HG03066 (cell line): ENCODE measurements around the gene EXOC2.
"Not testable (repeated sequence)": the region's sequence is repeated elsewhere in the genome, so short reads cannot be mapped to it uniquely, and the experiment has no call there.

Source experiments
- ATAC-seq: cut with Tn5 transposase; IDR thresholded peaks from one replicate; pipeline ENCODE4 v1.9.1; 2021; ENCODE audit warnings: low read depth; ENCODE audit not compliant: unreplicated experiment

The EXOC2 gene

DNA sequence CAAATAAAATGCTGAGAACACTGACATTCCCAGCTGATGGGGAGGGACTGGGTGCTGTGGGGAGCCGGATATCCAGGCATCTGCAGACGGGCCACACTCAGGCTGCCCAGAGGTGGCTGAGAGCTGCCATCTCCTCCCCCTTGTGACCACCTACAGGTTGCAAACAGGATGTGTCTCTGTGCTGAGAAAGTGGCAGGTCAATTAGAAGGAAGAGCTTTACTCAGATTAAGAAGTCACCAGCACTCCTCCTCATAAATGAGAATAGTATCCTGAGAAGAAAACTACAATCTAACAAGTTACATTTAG lies 99.1 kb downstream of the EXOC2 start:
- ATAC-seq: no peak

DNA sequence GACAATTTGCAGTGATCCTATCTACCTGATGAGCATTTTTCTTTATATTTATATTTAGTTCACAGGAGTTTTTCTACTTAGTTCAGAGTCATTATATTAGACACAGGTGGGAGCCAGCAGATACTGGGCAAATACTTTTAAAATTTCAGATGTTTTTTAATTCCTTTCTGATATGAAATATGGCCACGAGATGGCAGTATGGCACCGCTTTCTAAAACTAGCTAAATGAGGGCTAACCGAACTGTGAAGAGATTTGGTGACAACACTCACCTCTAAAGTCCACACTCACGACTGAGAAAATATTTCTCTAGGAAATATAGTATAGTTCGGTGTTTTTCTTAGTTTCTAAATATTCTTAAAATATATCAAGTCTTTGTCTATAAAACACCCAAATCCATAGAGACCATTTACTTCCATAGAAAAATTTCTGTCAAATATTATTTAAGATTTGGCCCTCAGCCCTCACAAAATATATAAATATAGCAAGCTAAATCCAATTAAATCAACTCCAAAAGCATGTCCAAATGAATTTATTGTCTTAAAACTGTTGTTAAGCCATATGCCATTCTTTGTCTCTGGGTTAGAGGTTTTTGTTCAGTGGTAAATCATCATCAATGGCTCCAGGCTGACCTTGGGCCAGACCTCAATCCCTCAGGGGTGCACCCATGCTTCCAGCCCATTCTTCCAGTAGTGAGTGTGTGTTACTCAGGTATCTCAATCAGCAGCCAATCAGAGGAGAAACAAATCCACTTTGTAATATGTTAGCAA lies 99.6 kb downstream of the EXOC2 start:
- ATAC-seq: no peak

DNA sequence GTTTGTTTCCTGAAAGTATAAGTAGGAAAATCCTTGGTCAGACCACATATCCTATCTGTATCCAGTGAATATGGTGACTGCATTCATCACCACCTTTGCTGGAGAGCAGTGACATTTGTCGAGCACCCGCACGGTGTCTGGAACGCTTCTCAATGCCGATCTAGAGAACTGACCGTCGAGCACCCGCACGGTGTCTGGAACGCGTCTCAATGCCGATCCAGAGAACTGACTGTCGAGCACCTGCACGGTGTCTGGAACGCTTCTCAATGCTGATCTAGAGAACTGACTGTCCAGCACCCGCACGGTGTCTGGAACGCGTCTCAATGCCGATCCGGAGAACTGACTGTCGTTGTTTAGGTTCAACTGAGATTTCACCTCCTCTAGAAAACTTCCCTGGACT lies 103.8 kb downstream of the EXOC2 start:
- ATAC-seq: no peak

DNA sequence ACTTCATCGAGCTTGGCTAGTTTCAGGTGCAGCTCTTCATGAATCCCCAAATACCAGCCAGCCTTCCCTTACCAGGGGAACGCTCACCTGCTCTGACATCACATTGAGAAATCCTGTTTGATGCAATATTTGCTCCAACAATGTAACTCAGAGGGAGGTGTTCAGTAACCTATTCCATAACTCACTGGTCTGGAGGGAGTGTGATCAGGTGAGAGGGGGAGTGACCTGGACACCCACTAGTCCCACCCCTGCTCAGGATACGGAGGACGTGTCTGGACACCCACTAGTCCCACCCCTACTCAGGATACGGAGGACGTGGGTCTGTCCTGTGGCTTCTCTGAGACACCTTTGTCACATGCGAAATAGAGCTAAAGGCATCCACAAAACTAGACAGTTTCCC lies 106.4 kb downstream of the EXOC2 start:
- ATAC-seq: no peak

DNA sequence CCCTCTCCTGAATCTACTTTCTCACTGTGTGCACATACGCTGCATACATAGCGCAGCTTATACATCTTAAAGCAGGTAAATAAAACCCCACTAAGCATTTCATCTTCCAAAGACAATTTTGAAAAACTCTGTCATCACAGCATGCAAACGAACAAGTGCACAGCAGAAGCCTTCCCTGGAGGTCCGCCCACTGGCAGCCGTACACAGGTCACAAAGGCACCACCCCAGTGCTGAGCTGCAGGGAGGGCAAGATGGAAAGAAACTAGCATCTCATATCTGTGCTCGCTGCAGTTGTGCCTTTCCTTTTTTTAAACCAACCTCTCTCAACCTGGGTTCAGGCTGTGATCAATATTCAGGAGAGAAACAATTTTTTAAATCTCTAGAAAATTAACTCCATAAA lies 109.3 kb downstream of the EXOC2 start:
- ATAC-seq: no peak

DNA sequence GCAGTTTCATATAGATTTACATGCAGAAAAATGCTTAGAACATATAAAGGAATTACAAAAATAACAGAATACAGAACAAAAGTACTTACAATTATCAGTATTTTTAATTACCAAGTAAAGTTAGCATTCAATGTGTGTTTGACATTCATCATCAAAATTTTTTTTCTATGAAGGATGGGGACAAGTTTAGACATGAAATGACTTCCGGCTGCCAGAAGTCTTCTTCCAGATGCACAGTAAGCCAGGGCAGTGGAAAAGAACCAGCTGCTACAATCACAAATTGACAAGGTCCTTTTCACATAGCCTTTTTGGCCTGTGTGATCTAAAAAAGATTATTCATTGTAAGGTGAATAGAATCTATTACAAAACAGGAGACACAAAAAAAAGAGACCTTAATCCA lies 109.8 kb downstream of the EXOC2 start:
- ATAC-seq: no peak

DNA sequence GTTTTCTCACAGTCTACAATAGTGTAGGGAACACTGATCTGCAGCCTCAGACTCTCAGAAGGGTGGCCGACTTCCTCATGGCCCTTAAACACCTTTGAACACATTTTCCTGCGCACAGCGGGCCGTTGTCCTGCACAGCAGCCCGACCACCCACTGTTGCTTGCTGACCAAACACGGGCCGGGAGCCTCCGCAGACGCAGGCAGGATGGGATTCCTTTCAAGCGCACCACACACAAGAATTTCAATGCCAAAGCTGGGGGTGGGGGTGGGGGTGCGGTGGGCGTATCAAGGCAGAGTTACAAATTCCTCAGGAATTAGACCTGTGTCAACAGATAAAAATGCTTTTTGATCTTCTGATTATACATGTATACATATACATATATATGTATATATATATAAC lies 110.6 kb downstream of the EXOC2 start:
- ATAC-seq: no peak

DNA sequence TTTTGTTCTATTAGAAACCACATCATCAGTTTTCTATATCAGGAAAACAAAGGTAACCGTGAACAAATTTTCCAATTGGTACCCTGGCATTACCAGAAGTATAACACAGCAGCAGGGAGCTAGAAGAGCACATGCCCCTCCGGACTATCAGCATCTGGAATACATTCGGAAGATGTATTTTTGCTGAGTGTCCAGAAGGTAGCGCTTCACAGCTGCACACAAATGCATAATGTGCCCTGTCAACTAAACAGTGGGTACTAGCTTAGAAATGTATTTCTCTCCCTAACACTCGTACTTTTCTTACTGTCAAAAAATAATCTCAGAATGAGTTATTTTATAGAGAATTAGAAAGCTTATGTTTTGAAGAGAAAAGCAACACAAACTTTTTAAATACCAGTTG lies 113.6 kb downstream of the EXOC2 start:
- ATAC-seq: no peak

DNA sequence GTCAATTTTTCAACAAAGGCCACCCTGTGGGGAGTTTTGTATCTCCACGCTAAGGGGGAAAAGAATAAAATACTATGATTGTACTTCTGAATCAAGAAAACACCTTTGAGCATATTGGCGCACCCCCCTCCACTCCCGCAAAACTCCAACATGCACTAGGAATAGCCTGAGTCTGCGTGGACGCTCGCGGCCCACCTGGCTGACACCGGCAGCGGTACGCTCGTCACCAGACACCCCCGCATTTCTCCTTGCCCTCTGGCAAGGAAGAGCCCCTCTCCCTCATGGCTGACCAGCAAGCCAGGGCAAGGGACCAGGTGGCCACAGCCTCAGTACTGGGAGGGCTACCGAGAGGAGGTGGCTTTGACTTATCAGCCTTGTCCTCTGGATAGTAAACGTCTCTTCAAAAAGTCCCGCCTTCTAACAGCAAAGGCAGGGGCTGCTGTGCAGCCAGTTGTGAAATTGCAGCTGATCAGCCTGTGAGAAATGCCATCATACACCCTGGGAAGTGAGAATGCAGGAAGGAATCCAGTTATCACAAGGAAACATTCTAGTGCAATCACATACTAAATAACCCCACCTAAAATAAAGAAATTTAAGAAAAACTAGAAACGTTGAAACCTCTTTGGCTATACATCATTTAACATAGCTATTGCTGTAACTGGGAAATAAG lies 120.2 kb downstream of the EXOC2 start:
- no peak for ATAC-seq

DNA sequence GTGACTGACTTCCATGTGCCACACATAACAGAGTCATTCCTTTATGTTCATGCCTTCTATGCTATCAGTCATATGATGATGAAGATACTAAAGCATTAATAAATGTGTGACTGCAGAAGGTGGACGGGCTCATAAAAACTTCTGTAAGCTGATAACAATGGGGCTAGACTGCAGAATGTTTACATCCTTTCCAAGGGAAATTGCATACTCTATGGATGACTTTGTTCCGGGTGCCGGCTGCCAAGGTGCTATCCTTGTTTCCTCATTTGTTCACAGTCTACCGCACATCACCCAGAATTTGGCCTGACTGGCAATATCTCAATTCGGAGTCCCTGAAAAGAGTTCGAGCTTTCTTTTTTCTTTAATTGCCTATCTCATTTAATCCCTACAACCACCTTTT lies 121.0 kb downstream of the EXOC2 start:
- ATAC-seq: no peak

DNA sequence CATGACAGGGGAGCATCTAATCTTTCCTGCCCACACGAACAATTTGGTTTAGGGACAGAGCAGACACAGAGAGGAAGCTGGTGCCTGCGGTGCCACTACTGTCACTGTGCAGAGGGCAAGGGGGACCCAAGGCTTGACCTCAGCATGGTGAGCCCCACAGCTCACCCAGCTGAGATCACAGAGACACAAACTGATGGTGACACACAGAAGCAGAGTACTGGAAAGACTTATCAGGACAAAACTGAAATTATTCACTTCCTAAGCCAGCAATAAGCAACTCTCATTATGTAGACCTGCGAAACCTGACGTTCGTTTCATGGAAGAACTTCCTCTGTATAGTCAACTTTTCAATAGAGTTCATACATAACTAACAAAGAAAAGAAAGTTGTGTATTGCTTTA lies 122.1 kb downstream of the EXOC2 start:
- ATAC-seq: no peak

DNA sequence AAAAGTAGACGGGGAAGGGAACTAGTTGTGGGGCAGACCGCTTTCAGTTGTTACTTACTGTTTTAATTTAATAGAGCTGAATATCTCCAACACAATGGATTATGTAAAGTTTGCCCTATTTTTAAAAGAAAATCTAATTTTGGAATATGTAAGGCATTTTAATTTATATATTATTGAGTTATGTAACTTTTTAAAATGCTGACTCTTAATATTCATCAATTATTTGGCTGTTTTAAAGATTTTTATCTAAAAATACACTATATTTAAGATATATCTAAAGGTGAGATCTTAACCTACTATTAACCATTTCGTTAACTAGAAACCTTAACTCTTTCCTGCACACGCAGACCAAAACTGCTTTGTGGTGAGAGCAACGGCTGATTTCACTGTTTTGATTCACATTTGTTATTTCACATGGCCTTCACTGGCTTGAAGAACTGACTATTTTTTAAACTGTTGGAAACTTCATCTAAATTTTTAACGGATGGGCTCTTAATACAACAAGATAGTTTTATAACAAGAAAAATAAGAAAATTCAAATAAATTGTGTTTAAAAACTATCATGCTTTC lies 123.9 kb downstream of the EXOC2 start:
- ATAC-seq: no peak

DNA sequence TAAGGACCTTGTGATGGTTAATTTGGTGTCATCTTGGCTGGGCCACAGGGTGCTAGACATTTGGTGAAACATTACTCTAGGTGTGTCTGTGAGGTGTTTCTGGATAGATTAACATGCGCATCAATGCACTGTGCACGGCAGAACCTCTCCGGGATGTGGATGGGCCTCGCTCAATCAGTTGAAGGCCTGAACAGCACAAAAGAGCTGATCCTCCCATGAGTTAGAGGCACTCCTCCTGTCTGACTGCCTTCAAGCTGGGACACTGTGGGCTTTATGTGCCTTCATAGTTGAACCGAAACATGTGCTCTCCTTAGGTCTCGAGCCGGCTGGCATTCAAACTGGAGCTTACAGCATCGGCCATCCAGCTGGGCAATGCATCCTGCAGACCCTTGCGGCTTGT lies 124.9 kb downstream of the EXOC2 start:
- no peak for ATAC-seq

DNA sequence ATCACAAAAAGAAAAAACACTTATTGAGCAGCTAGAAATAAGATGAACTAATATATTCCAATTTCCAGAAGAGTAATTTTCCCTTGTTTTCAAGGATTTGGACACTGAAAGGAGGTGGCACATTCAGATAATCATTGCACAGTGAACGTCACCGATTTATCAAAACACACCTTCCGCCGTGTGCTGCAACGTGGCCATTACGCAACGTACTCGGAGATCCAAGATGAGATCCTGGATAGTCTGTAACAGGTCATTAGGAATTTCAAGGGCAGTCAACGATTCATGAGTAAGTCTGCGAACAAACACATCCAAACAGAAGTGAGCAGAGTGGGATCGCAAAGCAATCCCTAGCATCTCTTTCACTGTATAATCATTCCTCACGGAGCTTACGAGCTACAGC lies 129.1 kb downstream of the EXOC2 start:
- ATAC-seq: no peak

DNA sequence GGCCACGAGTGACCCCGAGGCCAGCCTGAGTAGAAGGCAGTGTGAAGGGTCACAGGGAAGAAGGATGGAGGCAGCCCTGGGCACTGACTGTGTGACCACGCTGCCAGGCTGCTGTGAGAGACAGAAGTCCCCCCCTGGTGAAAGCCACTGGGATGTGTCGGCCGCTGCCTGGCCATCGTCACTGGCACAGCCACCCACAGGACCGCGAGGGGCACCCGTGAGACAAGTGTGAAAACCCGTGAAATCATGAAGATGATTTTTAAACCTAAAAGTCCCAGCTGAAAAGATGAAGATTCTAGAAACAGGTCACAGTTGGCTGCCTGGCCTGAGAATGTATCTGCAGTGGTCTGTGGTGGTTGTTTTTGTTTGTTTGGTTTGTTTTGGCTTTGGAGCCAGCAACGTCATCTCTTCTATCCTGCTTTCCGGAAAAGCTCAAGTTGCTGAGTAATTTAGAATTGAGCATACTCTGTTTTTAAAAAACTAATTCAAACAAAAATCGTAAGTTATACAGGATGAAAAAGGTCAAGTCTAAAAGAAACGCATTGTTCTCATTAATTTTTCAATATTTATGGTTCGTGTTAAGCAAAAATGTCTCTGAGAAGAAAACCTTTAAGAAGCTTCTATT lies 130.8 kb downstream of the EXOC2 start:
- ATAC-seq: no peak

DNA sequence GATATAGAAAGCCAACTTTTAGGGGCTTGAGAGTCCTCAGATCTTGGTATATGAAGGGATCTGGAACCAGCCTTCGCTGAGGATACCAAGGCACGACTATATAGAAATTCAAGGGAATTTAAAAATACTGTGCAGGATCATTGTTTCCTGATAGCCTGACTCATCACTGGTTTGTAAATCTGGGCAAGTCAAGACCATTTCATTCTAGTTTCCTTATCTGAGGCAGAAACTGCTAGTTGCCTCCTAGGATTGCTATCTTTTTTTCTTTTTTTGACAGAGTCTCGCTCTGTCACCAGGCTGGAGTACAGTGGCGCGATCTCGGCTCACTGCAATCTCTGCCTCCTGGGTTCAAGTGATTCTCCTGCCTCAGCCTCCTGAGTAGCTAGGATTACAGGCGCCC lies 131.6 kb downstream of the EXOC2 start:
- ATAC-seq: not testable (repeated sequence)

DNA sequence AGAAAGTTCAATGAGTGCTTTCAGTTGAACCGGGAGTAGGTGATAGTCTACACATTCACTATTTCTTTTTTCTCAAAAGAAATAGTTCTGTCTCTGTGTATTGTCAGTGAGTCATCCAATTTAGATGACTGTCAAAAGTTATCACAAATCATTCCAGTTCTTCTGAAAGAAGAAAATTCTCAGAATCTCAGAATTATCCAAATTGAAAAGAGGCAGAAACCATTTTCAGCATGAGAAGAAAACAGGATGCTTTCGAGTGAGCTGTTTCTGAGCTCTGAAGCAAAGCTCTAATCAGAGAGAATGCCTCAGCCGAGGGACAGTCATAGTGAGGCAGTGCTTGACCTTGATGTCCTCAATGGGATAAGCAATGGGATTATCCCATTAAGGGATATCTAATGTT lies 134.0 kb downstream of the EXOC2 start:
- no peak for ATAC-seq

DNA sequence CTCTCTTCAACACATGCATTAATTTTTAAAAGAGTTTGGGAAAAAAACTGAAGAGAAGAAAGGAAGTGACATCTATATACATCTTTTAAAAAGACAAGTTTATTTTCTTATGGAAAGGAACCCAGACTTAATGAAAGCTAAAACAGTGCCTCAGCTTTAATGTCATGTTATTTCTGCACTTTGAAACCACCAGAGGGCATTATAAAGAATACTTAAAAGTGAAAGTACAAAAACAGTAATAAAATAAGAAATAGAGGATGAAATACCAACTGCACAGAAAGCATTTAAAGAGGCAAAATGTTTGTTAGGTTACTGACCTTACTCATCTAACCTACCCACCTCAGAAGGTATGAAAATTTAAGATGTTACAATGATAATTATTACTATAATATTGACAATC lies 134.8 kb downstream of the EXOC2 start:
- no peak for ATAC-seq

DNA sequence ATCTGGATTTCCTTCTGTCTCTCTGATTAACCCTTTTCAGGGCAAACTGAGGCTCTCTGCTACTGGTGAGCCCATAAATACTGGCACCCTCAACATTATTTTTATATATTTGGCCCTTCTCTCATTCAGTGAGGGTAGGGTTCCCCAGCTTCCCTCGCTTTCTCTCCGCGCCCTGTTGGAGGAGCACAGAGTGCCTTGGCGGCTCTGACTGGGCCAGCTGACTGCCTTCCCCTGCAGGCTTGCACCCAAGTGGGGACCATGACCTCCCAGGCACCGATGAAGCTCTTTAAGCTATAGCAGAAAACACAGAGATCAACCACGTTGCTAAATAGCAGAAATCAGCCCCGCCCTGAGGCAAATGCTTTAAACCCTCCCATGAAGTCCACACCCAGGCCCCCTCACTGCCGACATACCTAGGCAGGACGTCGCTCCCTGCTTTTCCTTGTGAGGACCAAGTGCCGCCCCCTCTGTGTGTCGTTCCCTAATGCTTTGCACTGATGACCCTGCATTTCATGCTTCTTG lies 141.0 kb downstream of the EXOC2 start:
- no peak for ATAC-seq

DNA sequence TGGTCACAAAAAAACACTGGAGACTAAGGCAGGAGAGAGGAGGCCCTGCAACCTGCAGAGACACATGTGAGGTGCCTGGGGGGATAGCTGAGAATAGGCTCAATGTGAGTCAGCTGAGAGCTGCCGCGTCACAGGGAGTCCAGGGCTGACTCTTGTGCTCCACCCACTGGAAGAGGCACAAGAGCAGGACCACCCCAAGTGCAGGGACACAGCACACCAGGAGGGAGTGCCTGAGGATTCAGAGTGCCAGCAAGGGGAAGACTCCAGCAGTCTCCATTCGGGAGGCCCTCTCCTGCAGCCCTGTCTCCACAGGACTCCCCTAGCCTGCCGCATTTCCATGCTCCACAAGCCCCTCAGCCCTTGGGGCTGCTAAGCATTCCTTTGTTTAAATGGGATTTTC lies 141.5 kb downstream of the EXOC2 start:
- ATAC-seq: no peak

DNA sequence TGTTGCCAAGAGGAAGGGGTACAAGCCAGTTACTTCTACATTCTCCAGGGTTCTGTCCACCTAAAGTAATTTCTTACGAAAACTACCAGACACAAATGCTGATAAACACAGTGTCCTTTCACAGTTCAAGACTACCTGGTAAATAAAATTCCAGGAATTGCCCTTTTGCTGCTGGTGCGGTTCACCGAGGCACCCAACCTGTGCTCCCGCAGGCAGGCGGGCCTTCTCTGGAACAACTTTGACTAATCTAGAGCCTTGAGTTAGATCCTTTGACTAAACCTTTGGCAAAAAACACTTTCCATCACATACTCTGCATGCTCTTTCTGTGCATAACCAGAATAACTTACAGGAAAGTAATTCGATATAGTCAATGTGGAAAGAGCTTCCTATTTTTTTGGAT lies 143.0 kb downstream of the EXOC2 start:
- no peak for ATAC-seq

DNA sequence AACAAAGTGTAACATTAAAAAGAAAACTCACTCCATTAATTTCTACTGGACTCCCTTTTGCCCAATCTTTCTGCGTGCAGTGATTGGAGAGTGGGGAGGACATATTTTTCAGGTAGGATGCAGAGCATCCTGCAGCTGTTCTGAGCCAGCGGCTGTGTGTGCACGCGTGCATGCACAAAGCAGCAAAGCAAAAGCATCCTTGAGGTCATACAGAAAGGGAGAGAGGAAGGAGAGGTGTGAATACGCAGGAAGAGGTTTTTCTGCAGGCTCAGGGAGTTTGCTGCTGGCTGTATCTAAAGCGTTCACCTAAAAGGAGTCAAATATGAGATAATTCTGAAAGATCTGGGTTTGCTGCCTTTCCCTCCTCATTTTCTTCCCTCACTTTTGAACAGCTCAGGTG lies 144.4 kb downstream of the EXOC2 start:
- no peak for ATAC-seq
